IMR-90 (cell line): ENCODE measurements around the gene TPM2.
"Not testable (repeated sequence)": the region's sequence is repeated elsewhere in the genome, so short reads cannot be mapped to it uniquely, and the experiment has no call there.

Experiments used
- CHD1 ChIP-seq: IDR thresholded peaks from 2 replicates; pipeline ENCODE4 v1.6.1; 2012; ENCODE audit warnings: low read depth, low read length, improper control_type of control experiment
- CTCF ChIP-seq: conservative IDR thresholded peaks from 2 replicates; pipeline ENCODE4 v1.5.1; 2012; ENCODE audit warnings: mild to moderate bottlenecking, low read depth, low read length, improper control_type of control experiment
- ELK1 ChIP-seq: fragments of 150-350 bp; IDR thresholded peaks from 2 replicates; pipeline ENCODE4 v1.6.1; 2016; ENCODE audit warnings: low read depth, mild to moderate bottlenecking, low read length, moderate library complexity, borderline replicate concordance
- MAFK ChIP-seq: IDR thresholded peaks from 2 replicates; pipeline ENCODE4 v1.6.1; 2012; ENCODE audit warnings: low read depth, low read length, improper control_type of control experiment
- MXI1 ChIP-seq: IDR thresholded peaks from 2 replicates; pipeline ENCODE4 v1.6.1; 2012; ENCODE audit warnings: low read depth, mild to moderate bottlenecking, low read length, moderate library complexity, borderline replicate concordance
- POLR2A ChIP-seq: IDR thresholded peaks from 2 replicates; pipeline ENCODE4 v1.6.1; 2012; ENCODE audit warnings: mild to moderate bottlenecking, low read depth, low read length
- RAD21 ChIP-seq: IDR thresholded peaks from 2 replicates; pipeline ENCODE4 v1.6.1; 2012; ENCODE audit warnings: low read length, improper control_type of control experiment
- RCOR1 ChIP-seq: IDR thresholded peaks from 2 replicates; pipeline ENCODE4 v1.6.1; 2012; ENCODE audit warnings: mild to moderate bottlenecking, low read length, improper control_type of control experiment; ENCODE audit not compliant: insufficient replicate concordance
- RFX5 ChIP-seq: IDR thresholded peaks from 2 replicates; pipeline ENCODE4 v1.8.0; 2012; ENCODE audit warnings: low read depth, mild to moderate bottlenecking, low read length, moderate library complexity
- USF2 ChIP-seq: fragments of 150-350 bp; IDR thresholded peaks from 2 replicates; pipeline ENCODE4 v1.6.1; 2017; ENCODE audit warnings: mild to moderate bottlenecking, antibody characterized with exemption, low read length, low read depth

- not testable (repeated sequence) for TF ChIP-seq USF2, CTCF, MAFK, POLR2A, MXI1, ELK1, CHD1, RFX5, RAD21, RCOR1
These were observed 52.9 kb downstream of the TPM2 start for GRCh38 chr9:35636877-35637246.
